Pancreas (tissue), 10 donors: Measurements from ENCODE around the gene RPL10. TPM values are rescaled to one million over a fixed set of nuclear protein-coding genes. Genes with fewer than 3 reads are reported as not detected.

ENCODE experiments used
- ATAC-seq, 4 donors: fragments of 200-7000 bp; cut with Tn5 transposase; one replicate each; pipeline versions ENCODE4 v1.8.0 to v1.9.1; 2020; ENCODE audit warnings: mild to moderate bottlenecking in 4 of 4, moderate library complexity in 4 of 4
- DNase-seq, 6 donors: peaks; one replicate each; pipeline ENCODE4 v3.0.0-alpha.2; 2020
- FAIRE-seq: peaks from 2 replicates; lab custom pipeline; 2012; peaks lifted over from hg19 to GRCh38; lab: Jason Lieb, UNC
- H3K27ac ChIP-seq, 4 donors: fragments of 200-600 bp; sonication (generic); 1 replicate in 3 of 4; 2 replicates in 1 of 4; pipeline versions ENCODE4 v1.5.0 to v1.8.0; 2020
- H3K27me3 ChIP-seq, 4 donors: fragments of 200-600 bp; one replicate each; pipeline ENCODE4 v1.8.0; 2021
- H3K36me3 ChIP-seq, 3 donors: fragments of 200-600 bp; sonication (generic) in 1 of 3; one replicate each; pipeline versions ENCODE4 v1.5.0 to v1.8.0; 2020 to 2021
- H3K4me1 ChIP-seq, 3 donors: fragments of 200-600 bp; one replicate each; pipeline ENCODE4 v1.8.0; 2021
- H3K4me3 ChIP-seq, 4 donors: fragments of 200-600 bp; sonication (generic) in 2 of 4; one replicate each; pipeline versions ENCODE4 v1.5.0 to v1.8.0; 2020 to 2021
- H3K9me3 ChIP-seq, 4 donors: fragments of 200-600 bp; one replicate each; pipeline ENCODE4 v1.8.0; 2021
- WGBS, 2 donors: extraction: QIAGEN DNeasy Blood & Tissue Kit; methylation state at CpG; one replicate each; pipeline ENCODE4 v1.1.7; 2013; 5-methylcytosine and 5-hydroxymethylcytosine counted together
- intact Hi-C, 3 donors: fragments of 100-400 bp; cut with DNase I; formaldehyde crosslinking; loops; one replicate each; pipeline versions ENCODE4 v1.11.1 to v1.14.2; 2022
- polyA plus RNA-seq, 2 donors: library from polyadenylated mRNA; stranded (reverse); fragments of 200-250 nt; gene quantifications; one replicate each; pipeline ENCODE4 v1.2.3, GENCODE V29; 2013
- total RNA-seq, 6 donors: library from RNA; stranded (reverse); fragmentation: NEBNext Ultra II Directional in 4 of 6; extraction: Animal tissue kit (Norgen Biotek cat#: 25700) in 4 of 6; gene quantifications; one replicate each; pipeline versions ENCODE4 v1.2.1 to v1.2.4, GENCODE V29; 2021 to 2023
- TF ChIP-seq, protein P1 (sequence below), 4 donors: fragments of 200-600 bp; sonication (generic) in 3 of 4; IDR thresholded peaks; one replicate each; pipeline versions ENCODE4 v1.5.0 to v1.8.0; 2021; ENCODE audit warnings: antibody characterized with exemption in 4 of 4
- donor health status: healthy with polysubstance abuse.
- donor health status: DM: no; HTN: no; CAD: no; lungs with moderate emphysema.
- donor health status: DM: no; HTN: no; CAD: no.
- donor health status: control.
- donor health status: control.
- donor health status: Bipolar disorder and iron deficiency.
- donor health status: DM: yes; HTN: yes; CAD: no.
- donor health status: DM: no; HTN: no; CAD: no.
- donor health status: DM: no; HTN: no; CAD: no.
- donor health status: DM: yes; HTN: yes; CAD: no.

RPL10 gene
- total and polyA plus RNA-seq, 8 donors: 2,194 to 4,058 (median 3,145) TPM

DNA sequence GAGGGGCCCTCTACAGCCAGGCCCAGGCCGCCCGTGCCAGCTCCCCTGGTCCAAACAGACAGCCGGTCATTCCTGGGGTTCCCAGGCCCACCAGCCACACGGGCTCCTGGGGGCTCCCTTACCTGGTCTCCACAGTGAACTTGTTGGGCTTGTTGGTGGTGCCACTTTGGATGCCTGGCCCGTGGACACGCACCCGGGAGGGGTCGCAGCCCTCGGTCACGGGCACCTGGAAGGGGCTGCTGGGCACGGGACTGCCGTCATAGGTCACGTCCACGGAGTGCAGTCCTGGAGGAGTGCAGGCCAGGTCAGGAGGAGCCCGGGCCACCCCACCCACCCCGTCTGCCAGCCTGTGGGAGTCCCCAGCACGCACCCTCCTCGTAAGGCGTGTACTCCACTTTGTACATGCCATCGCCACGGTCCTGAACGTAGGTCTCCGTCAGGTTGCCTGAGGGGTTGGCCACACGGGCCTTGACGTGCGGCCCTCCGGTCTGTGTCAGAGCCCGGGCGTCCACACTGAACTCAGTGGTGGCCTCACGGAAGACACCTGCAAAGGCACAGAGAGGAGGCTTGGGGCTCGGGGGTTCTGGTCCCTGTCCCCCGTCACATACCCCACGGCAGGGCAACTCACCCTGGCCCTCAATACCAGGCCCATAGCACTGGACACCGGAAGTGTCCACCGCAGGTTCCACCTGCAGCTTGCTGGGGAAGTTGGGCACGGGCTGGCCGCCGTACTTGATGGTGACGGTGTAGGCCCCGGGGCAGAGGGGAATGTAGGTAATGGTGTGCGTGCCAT, 38.6 kb upstream of the RPL10 start:
- intact Hi-C loops: no loop called here
- Histone ChIP-seq H3K4me1 (no peaks in the 10 kb centered on the region), H3K27ac (no peak overlapping the region), H3K4me3 (no peak overlapping the region), H3K9me3 (no peaks in the 10 kb centered on the region), H3K36me3 (peaks cover 0 to 4% (median 0%) of the 10 kb centered on the region in 3 donors), H3K27me3 (no peaks in the 10 kb centered on the region)
- no peak for FAIRE-seq
- ATAC-seq: no peak
- TF ChIP-seq, protein P1, sequence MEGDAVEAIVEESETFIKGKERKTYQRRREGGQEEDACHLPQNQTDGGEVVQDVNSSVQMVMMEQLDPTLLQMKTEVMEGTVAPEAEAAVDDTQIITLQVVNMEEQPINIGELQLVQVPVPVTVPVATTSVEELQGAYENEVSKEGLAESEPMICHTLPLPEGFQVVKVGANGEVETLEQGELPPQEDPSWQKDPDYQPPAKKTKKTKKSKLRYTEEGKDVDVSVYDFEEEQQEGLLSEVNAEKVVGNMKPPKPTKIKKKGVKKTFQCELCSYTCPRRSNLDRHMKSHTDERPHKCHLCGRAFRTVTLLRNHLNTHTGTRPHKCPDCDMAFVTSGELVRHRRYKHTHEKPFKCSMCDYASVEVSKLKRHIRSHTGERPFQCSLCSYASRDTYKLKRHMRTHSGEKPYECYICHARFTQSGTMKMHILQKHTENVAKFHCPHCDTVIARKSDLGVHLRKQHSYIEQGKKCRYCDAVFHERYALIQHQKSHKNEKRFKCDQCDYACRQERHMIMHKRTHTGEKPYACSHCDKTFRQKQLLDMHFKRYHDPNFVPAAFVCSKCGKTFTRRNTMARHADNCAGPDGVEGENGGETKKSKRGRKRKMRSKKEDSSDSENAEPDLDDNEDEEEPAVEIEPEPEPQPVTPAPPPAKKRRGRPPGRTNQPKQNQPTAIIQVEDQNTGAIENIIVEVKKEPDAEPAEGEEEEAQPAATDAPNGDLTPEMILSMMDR (IDR thresholded peaks at IDR 0.05): no peak
- 94 to 97% methylated on average over 39 to 41 of the region's 41 CpGs for WGBS, 2 donors
- DNase-seq: no peak

DNA sequence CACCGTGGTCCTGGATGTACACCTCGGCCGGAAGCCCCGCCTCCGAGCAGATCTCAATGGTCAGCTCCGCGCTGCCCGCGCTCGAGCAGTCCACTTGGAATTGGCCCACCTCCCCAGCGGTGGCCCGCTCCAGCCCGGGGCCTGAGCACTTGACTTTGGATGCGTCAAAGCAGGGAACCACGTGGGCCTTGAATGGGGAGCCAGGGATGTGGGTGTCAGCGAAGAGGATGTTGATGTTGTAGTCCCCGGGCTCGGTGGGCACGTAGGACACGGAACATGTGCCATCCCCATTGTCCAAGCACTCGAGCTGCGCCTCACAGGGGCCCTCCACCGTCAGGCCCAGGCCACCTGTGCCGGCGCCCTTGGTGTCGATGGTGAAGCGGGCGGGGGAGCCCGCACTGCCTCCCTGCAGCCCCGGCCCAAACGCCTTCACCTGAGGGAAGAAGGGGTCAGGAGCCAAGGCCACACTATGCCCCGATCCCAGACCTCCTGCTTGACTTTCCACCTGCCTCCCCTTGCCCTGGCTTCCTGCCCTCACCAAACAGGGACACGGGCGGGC, 37.9 kb upstream of the RPL10 start:
- WGBS, 2 donors: 94% methylated on average over 33 to 34 of the region's 34 CpGs
- Histone ChIP-seq H3K27me3 (no peaks in the 10 kb centered on the region), H3K4me1 (no peaks in the 10 kb centered on the region), H3K36me3 (peaks cover 0 to 4% (median 0%) of the 10 kb centered on the region in 3 donors), H3K27ac (no peak overlapping the region), H3K9me3 (no peaks in the 10 kb centered on the region), H3K4me3 (no peak overlapping the region)
- no peak for DNase-seq
- FAIRE-seq: no peak
- intact Hi-C loops: no loop called here
- TF ChIP-seq, protein P1 (IDR thresholded peaks at IDR 0.05): no peak
- no peak for ATAC-seq

DNA sequence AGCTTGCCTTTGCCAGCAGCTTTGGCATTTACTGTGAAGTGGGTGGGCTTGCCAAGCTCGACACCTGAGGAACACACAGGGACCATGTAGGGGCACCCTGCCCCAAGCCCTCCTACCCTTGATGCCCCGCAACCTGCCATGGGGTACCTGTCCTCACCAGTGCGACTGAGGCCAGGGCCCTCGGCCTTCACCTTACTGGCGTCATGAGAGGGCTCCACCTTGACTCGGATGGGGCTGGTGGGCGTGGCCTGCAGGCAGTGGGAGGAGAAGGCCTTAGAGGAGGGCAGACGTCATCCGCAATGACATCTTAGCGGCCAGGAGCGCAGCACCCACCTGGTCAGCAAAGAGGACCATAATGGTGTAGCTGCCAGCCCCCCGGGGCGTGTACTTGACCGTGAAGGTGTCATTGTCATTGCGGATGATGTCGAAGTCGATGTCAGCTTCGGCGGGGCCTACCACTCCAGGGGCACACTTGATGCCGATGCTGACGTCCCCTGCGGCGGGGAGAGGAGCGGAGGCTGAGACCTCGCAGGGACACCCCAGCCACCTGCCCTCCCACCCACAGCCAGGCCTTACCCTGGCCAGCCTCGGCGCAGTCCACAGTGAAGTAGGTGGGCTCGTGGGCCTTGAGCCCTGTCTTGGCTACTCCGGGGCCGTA, 36.0 kb upstream of the RPL10 start:
- no peaks in the 10 kb centered on the region for H3K27me3 ChIP-seq
- no peak overlapping the region for H3K27ac ChIP-seq
- no peaks in the 10 kb centered on the region for H3K4me1 ChIP-seq
- no peak overlapping the region for H3K4me3 ChIP-seq
- H3K36me3 ChIP-seq: peaks cover 0 to 8% (median 0%) of the 10 kb centered on the region in 3 donors
- 88 to 92% methylated on average over 30 of the region's 30 CpGs for WGBS, 2 donors
- DNase-seq (no peak), ATAC-seq (no peak), FAIRE-seq (no peak)
- intact Hi-C loops: no loop called here
- H3K9me3 ChIP-seq: no peaks in the 10 kb centered on the region
- TF ChIP-seq, protein P1 (IDR thresholded peaks at IDR 0.05): no peak

DNA sequence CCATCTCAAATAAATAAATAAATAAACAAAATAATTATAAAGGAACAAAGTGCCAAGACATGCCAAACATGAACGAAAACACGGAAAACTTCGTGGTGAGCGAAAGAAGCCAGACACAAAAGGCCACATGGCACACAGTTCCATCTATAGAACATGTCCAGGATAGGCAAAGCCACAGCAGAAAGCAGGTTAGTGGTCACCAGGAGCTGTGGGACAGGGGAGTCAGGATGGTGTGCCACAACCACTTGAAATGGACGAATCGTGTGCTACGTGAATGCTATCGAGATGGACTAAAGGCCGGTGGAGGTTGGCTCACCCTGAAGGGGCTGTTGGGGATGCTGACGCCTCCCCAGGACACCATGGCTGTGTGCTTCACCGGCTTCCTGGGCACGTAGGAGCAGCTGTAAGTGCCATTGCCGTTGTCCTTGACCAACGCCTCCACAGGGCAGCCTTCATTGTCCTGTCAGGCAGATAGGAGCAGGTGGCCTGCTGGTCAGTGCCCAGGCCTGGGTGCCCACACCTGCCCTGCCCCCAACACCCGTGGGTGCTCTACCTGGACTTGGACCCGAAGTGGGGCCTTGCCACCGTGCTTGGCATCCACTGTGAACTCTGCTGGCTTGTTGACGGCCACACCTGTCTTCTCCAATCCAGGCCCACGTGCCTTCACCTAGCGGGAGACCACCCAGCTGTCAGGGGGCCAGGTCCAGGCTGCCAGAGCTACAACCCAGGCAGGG, 34.3 kb upstream of the RPL10 start:
- no peak for FAIRE-seq
- no peaks in the 10 kb centered on the region for H3K4me1 ChIP-seq
- intact Hi-C loops: no loop called here
- no peak overlapping the region for H3K4me3 ChIP-seq
- 86 to 88% methylated on average over 20 of the region's 20 CpGs for WGBS, 2 donors
- H3K9me3 ChIP-seq: no peaks in the 10 kb centered on the region
- H3K36me3 ChIP-seq: peaks cover 0 to 8% (median 0%) of the 10 kb centered on the region in 3 donors
- TF ChIP-seq, protein P1 (IDR thresholded peaks at IDR 0.05): no peak
- no peak for DNase-seq
- H3K27ac ChIP-seq: no peak overlapping the region
- no peaks in the 10 kb centered on the region for H3K27me3 ChIP-seq
- no peak for ATAC-seq
